Left ventricle myocardium inferior (tissue), 1 donor: ENCODE results near the gene ERC1. TPM values are rescaled to one million over a fixed set of nuclear protein-coding genes. Genes with fewer than 3 reads are reported as not detected.
A peak's percentile ranks its signal among the peaks of the same experiment; 100 is the strongest.

ENCODE experiments used
- DNase-seq: peaks from one replicate; pipeline ENCODE4 v3.0.0-alpha.2; 2020
- H3K27ac ChIP-seq: fragments of 200-600 bp; replicated peaks from 2 replicates; pipeline ENCODE4 v1.8.0; 2021
- H3K27me3 ChIP-seq: fragments of 200-600 bp; 2 replicates; pipeline ENCODE4 v1.8.0; 2021; ENCODE audit warnings: low read depth
- H3K36me3 ChIP-seq: fragments of 200-600 bp; 2 replicates; pipeline ENCODE4 v1.8.0; 2021
- H3K4me1 ChIP-seq: fragments of 200-600 bp; 2 replicates; pipeline ENCODE4 v1.8.0; 2021
- H3K4me3 ChIP-seq: fragments of 200-600 bp; 2 replicates; pipeline ENCODE4 v1.8.0; 2021; ENCODE audit warnings: mild to moderate bottlenecking, moderate library complexity
- H3K9me3 ChIP-seq: fragments of 200-600 bp; replicated peaks from 2 replicates; pipeline ENCODE4 v1.8.0; 2021
- intact Hi-C: fragments of 100-400 bp; cut with micrococcal nuclease; formaldehyde crosslinking; loops from one replicate; pipeline ENCODE4 v1.11.0; 2022
- total RNA-seq: library from RNA; stranded (reverse); fragmentation: NEBNext Ultra II Directional; extraction: Animal tissue kit (Norgen Biotek cat#: 25700); gene quantifications from one replicate; pipeline ENCODE4 v1.2.1, GENCODE V29; 2021
- TF ChIP-seq, protein P1 (sequence below): fragments of 200-600 bp; IDR thresholded peaks from 2 replicates; pipeline ENCODE4 v1.8.0; 2021; ENCODE audit warnings: antibody characterized with exemption, mild to moderate bottlenecking, borderline replicate concordance
- donor health status: DM: no; HTN: yes; CAD: no; lungs with severe emphysema.

The ERC1 gene
- total RNA-seq, 1 donor from 2014 or later, result 50.8 TPM

DNA sequence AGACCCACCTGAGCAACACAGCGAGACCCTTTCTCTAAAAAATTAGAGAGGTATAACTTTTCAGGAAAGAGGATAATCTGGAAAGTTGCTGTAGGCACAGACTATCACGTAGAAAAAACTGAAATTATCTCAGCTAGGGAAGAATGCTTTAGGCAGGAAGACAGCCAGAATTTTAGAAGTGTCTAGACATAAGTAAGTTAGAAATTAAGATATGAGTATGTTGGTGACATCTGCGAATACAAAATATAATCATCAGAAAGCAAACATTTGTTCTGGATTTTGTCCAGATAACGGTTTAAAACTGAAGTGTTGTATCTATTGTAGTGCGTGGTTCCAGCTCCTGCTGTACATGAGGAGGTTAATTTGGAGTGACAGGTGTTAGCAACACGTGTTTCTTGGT lies 480.2 kb downstream of the ERC1 start:
- H3K4me3 ChIP-seq, result no peak overlapping the region
- peaks cover 71% of the 10 kb centered on the region for H3K4me1 ChIP-seq
- intact Hi-C loops, result no loop called here
- no peak for DNase-seq
- H3K9me3 ChIP-seq, result no peaks in the 10 kb centered on the region
- no peaks in the 10 kb centered on the region for H3K27me3 ChIP-seq
- no peaks in the 10 kb centered on the region for H3K36me3 ChIP-seq
- no peak overlapping the region for H3K27ac ChIP-seq
- TF ChIP-seq, protein P1, sequence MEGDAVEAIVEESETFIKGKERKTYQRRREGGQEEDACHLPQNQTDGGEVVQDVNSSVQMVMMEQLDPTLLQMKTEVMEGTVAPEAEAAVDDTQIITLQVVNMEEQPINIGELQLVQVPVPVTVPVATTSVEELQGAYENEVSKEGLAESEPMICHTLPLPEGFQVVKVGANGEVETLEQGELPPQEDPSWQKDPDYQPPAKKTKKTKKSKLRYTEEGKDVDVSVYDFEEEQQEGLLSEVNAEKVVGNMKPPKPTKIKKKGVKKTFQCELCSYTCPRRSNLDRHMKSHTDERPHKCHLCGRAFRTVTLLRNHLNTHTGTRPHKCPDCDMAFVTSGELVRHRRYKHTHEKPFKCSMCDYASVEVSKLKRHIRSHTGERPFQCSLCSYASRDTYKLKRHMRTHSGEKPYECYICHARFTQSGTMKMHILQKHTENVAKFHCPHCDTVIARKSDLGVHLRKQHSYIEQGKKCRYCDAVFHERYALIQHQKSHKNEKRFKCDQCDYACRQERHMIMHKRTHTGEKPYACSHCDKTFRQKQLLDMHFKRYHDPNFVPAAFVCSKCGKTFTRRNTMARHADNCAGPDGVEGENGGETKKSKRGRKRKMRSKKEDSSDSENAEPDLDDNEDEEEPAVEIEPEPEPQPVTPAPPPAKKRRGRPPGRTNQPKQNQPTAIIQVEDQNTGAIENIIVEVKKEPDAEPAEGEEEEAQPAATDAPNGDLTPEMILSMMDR, result no peak

GRCh38 chr12:1473418-1473817 lies 482.4 kb downstream of the ERC1 start:
- H3K4me1 ChIP-seq, result peaks cover 68% of the 10 kb centered on the region

DNA sequence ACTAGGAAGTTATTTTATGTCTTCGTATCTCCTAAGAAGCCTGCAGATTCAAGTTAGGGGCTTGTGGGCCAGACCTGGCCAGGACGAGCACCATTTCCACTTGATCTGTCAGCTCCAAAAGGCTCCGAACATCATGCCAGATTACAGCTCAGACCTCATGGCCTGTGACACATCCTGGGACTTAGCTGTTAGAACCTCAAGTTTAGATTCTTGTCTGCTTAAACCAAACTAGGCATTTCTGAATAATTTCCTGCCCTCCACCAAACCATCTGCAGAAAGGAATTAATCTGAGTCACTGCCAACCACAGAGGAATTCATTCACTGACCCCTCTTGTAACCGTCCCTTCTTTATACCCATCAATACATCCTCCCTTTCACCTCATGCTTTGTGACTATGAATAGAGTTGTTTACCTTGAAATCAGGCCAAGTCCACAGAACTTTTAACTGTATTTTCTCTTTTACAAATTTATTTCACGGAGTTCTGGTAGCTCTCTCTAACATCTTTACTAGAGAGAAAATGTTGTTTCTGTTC lies 483.1 kb downstream of the ERC1 start:
- Histone ChIP-seq H3K36me3 (peaks cover 3% of the 10 kb centered on the region), H3K27ac (peak overlapping the region; percentile 54), H3K4me1 (peaks cover 61% of the 10 kb centered on the region), H3K27me3 (no peaks in the 10 kb centered on the region), H3K9me3 (no peaks in the 10 kb centered on the region), H3K4me3 (no peak overlapping the region)
- DNase-seq, result no peak
- intact Hi-C loops, result no loop called here
- TF ChIP-seq, protein P1, result no peak

More at GRCh38 chr12:1473418-1473817, 482.4 kb downstream of the ERC1 start:
- H3K36me3 ChIP-seq, result peaks cover 3% of the 10 kb centered on the region
- intact Hi-C loops, result no loop called here
- H3K4me3 ChIP-seq, result no peak overlapping the region
- no peaks in the 10 kb centered on the region for H3K27me3 ChIP-seq
- no peak for DNase-seq
- peak overlapping the region; percentile 54 for H3K27ac ChIP-seq
- H3K9me3 ChIP-seq, result no peaks in the 10 kb centered on the region
- TF ChIP-seq, protein P1, result no peak

DNA sequence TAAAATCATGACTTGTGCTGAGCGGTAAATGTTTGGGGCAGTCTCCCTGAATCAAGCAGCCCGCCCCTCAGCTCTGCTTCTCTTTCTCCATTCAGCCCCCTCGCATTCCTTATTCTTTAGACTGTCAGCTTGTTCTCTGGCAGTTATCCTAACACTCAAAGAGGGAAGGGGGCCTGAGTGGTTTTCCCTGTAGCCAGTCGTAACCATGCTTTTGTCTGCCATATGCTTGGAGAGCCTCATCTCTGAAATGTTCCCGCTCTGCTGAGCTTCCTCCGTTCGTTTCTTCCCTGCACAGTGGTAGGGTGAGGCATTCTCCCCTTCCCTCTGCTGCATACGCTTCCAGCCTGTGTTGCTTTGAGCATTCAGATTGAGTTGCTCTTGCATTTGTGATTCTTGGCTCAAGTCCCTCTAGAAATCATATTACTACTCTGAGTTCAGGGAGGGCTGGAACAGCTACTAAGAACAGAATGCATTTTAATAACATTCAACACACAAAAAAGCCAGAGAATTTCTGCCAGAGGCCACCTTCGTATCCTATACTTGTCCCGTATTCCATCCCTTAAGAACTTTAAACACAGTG lies 483.6 kb downstream of the ERC1 start:
- Histone ChIP-seq H3K27me3 (no peaks in the 10 kb centered on the region), H3K36me3 (peaks cover 3% of the 10 kb centered on the region), H3K4me3 (no peak overlapping the region), H3K4me1 (peaks cover 55% of the 10 kb centered on the region), H3K9me3 (no peaks in the 10 kb centered on the region), H3K27ac (peak overlapping the region; percentile 54)
- DNase-seq, result no peak
- TF ChIP-seq, protein P1, result no peak
- intact Hi-C loops, result no loop called here

- Histone ChIP-seq H3K27me3 (no peaks in the 10 kb centered on the region), H3K9me3 (no peaks in the 10 kb centered on the region), H3K36me3 (peaks cover 3% of the 10 kb centered on the region), H3K4me3 (no peak overlapping the region), H3K27ac (no peak overlapping the region), H3K4me1 (peaks cover 16% of the 10 kb centered on the region)
- TF ChIP-seq, protein P1, result no peak
- DNase-seq, result no peak
- intact Hi-C loops, result no loop called here
These were observed 488.6 kb downstream of the ERC1 start for GRCh38 chr12:1479645-1480044.
